Measurements from ENCODE around the gene SLC6A2. TPM values are rescaled to one million over a fixed set of nuclear protein-coding genes. Genes with fewer than 3 reads are reported as not detected.

SLC6A2 gene
- total and polyA plus RNA-seq, 9 of the 15 experiments (the other 6 are each of a cell fraction or from before 2014, with no cell fraction given), result not detected

DNA sequence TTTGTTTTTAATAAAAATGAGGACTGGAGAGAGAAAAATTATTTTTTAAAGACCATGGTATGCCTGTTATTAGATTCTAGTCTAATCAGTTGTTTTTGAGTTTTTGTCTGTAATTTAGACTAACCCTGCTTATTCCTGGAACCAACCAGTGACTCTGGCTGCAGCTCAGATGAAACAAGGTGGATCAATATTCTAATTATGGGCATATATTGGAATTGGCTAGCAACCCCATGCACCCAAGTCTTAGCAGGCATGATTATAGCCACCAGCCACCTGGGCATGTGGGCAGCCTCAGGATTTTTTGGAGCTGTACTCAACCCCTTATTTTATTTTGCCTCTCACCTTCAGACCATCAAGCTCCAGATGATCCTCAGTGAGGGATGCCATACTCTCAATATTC is 21.6 kb upstream of the SLC6A2 start:
- in situ Hi-C loops (cut with MboI), result no loop called here
- no peak for DNase-seq (ENCODE audit: extremely low read depth in 1 of 4, low spot score in 3 of 4)
- intact Hi-C loops (cut with micrococcal nuclease), result no loop called here
- no TSS peak for BruUV-seq (replicated peaks)
- H3K4me2 ChIP-seq (ENCODE audit: insufficient read depth, low read length), result no peak overlapping the region
- ChIA-PET POLR2A (no interaction called here), CTCF (ENCODE audit: low intra/inter-chr PET ratio) (no interaction called here)
- no peak overlapping the region for H3K27ac ChIP-seq (ENCODE audit: extremely low read depth, low read depth, low read length)
- no peak for ATAC-seq
- H3K9me1 ChIP-seq (ENCODE audit: control insufficient read depth, insufficient read depth, low read length), result no peaks in the 10 kb centered on the region
- H3K4me3 ChIP-seq, result no peak overlapping the region
- no peaks in the 10 kb centered on the region for H3K79me2 ChIP-seq (ENCODE audit: control insufficient read depth, insufficient read depth, low read length)
- H3K36me3 ChIP-seq (ENCODE audit: control insufficient read depth, insufficient read depth, low read length), result no peaks in the 10 kb centered on the region
- H3K4me1 ChIP-seq (replicated peaks in 1 of 2; ENCODE audit: control insufficient read depth in 2 of 2, insufficient read depth in 2 of 2, low read length in 2 of 2), result no peaks in the 10 kb centered on the region
- peaks cover 2 to 7% of the 10 kb centered on the region in 2 experiments; a peak in 3 of 5 replicates for H3K27me3 ChIP-seq (ENCODE audit: control insufficient read depth in 2 of 2, insufficient read depth in 2 of 2, low read length in 2 of 2)
- no peak for FAIRE-seq
- H3K9me3 ChIP-seq (replicated peaks; ENCODE audit: control insufficient read depth, insufficient read depth, low read depth, low read length), result no peaks in the 10 kb centered on the region
- H3K9ac ChIP-seq (ENCODE audit: insufficient read depth in 1 of 2, low read depth in 2 of 2, low read length in 2 of 2), result no peak overlapping the region
- H4K20me1 ChIP-seq (replicated peaks; ENCODE audit: control insufficient read depth, insufficient read depth, low read length), result no peaks in the 10 kb centered on the region
- H2AFZ ChIP-seq (ENCODE audit: low read depth, low read length), result no peak overlapping the region
- TF ChIP-seq ELF1 (tag; IDR thresholded peaks at IDR 0.05), result no peak
- TF ChIP-seq, protein P1, sequence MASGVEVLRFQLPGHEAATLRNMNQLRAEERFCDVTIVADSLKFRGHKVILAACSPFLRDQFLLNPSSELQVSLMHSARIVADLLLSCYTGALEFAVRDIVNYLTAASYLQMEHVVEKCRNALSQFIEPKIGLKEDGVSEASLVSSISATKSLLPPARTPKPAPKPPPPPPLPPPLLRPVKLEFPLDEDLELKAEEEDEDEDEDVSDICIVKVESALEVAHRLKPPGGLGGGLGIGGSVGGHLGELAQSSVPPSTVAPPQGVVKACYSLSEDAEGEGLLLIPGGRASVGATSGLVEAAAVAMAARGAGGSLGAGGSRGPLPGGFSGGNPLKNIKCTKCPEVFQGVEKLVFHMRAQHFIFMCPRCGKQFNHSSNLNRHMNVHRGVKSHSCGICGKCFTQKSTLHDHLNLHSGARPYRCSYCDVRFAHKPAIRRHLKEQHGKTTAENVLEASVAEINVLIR (CRISPR knock-in tag; IDR thresholded peaks at IDR 0.05), result no peak
- TF ChIP-seq, protein P2, sequence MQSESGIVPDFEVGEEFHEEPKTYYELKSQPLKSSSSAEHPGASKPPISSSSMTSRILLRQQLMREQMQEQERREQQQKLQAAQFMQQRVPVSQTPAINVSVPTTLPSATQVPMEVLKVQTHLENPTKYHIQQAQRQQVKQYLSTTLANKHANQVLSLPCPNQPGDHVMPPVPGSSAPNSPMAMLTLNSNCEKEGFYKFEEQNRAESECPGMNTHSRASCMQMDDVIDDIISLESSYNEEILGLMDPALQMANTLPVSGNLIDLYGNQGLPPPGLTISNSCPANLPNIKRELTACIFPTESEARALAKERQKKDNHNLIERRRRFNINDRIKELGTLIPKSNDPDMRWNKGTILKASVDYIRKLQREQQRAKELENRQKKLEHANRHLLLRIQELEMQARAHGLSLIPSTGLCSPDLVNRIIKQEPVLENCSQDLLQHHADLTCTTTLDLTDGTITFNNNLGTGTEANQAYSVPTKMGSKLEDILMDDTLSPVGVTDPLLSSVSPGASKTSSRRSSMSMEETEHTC (IDR thresholded peaks at IDR 0.05), result no peak
- TF ChIP-seq ZNF311 (CRISPR knock-in tag; IDR thresholded peaks at IDR 0.05), result no peak
- no peak for TF ChIP-seq ERF (CRISPR knock-in tag; IDR thresholded peaks at IDR 0.05)
- TF ChIP-seq LARP7 (IDR thresholded peaks at IDR 0.05), result no peak
- TF ChIP-seq HDAC6 (IDR thresholded peaks at IDR 0.05; ENCODE audit: low read depth, low read length), result no peak

All from K562 (cell line).